HG03097 (cell line): ENCODE results near the gene SF1.

ENCODE experiments used
- ATAC-seq: cut with Tn5 transposase; IDR thresholded peaks from one replicate; pipeline ENCODE4 v1.9.1; 2021; ENCODE audit not compliant: unreplicated experiment, low FRiP score

Gene SF1

GRCh38 chr11:64714666-64715065 is 63.7 kb downstream of the SF1 start:
- no peak for ATAC-seq
